GM12865 (cell line): ENCODE measurements around the gene CITED1.

ENCODE experiments used
- DNase-seq: peaks from one replicate; pipeline ENCODE4 v3.0.0; 2010; ENCODE audit warnings: low read depth
- H3K4me3 ChIP-seq: 2 replicates; pipeline ENCODE4 v1.5.1; 2011; ENCODE audit warnings: mild to moderate bottlenecking, low read depth, low read length, control low read depth
- CTCF ChIP-seq: IDR thresholded peaks from 2 replicates; pipeline ENCODE4 v1.5.1; 2011; ENCODE audit warnings: low read length, control low read depth, low read depth, inconsistent platforms; ENCODE audit not compliant: insufficient read depth; ENCODE audit errors: missing control alignments

The CITED1 gene

GRCh38 chrX:72270316-72270866 is 35.3 kb downstream of the CITED1 start:
- H3K4me3 ChIP-seq: no peak overlapping the region
- DNase-seq: no peak
- TF ChIP-seq CTCF: no peak

GRCh38 chrX:72269671-72270251 is 36.0 kb downstream of the CITED1 start:
- no peak for DNase-seq
- no peak for TF ChIP-seq CTCF
- H3K4me3 ChIP-seq: no peak overlapping the region

- no peak overlapping the region for H3K4me3 ChIP-seq
- TF ChIP-seq CTCF: no peak
- DNase-seq: no peak
These were observed 36.9 kb downstream of the CITED1 start for GRCh38 chrX:72268597-72269365.

- no peak for DNase-seq
- no peak overlapping the region for H3K4me3 ChIP-seq
- no peak for TF ChIP-seq CTCF
These were observed 40.5 kb downstream of the CITED1 start for GRCh38 chrX:72265263-72265662.

- H3K4me3 ChIP-seq: no peak overlapping the region
- TF ChIP-seq CTCF: no peak
- DNase-seq: no peak
These were observed 43.6 kb downstream of the CITED1 start for GRCh38 chrX:72262077-72262476.

- TF ChIP-seq CTCF: no peak
- H3K4me3 ChIP-seq: no peak overlapping the region
- no peak for DNase-seq
These were observed 45.3 kb downstream of the CITED1 start for GRCh38 chrX:72260448-72260847.
